ENCODE data around the gene SLFN5. TPM values are rescaled to one million over a fixed set of nuclear protein-coding genes. Genes with fewer than 3 reads are reported as not detected.
"Not testable (repeated sequence)": the region's sequence is repeated elsewhere in the genome, so short reads cannot be mapped to it uniquely, and the experiment has no call there.

SLFN5 gene
- total RNA-seq, 6 experiments from 2014 or later, result 55.2 to 64.0 (median 56.1) TPM

GRCh38 chr17:35224436-35224835, 18.4 kb upstream of the SLFN5 start:
- no peak for TF ChIP-seq CTCF (IDR thresholded peaks at IDR 0.05)
- no peak for DNase-seq
- Mint-ChIP-seq H3K27me3 (ENCODE audit: insufficient read depth) (peaks cover 11% of the 10 kb centered on the region; the same call in 1 of the 2 replicates), H3K9me3 (peaks cover 5% of the 10 kb centered on the region), H3K4me1 (ENCODE audit: low read depth) (no peaks in the 10 kb centered on the region), H3K4me3 (no peak overlapping the region), H3K36me3 (ENCODE audit: low read depth) (no peaks in the 10 kb centered on the region), H3K27ac (no peak overlapping the region)

- Mint-ChIP-seq H3K27me3 (ENCODE audit: insufficient read depth) (peaks cover 14% of the 10 kb centered on the region), H3K4me3 (no peak overlapping the region), H3K4me1 (ENCODE audit: low read depth) (no peaks in the 10 kb centered on the region), H3K27ac (no peak overlapping the region), H3K9me3 (peaks cover 4% of the 10 kb centered on the region), H3K36me3 (ENCODE audit: low read depth) (no peaks in the 10 kb centered on the region)
- no peak for TF ChIP-seq CTCF (IDR thresholded peaks at IDR 0.05)
- DNase-seq, result no peak
These were observed 15.3 kb upstream of the SLFN5 start for GRCh38 chr17:35227546-35227945.

- H3K36me3 Mint-ChIP-seq (ENCODE audit: low read depth), result no peaks in the 10 kb centered on the region
- no peak for TF ChIP-seq CTCF (IDR thresholded peaks at IDR 0.05)
- H3K4me3 Mint-ChIP-seq, result no peak overlapping the region
- no peaks in the 10 kb centered on the region for H3K9me3 Mint-ChIP-seq
- no peak overlapping the region for H3K27ac Mint-ChIP-seq
- DNase-seq, result no peak
- no peaks in the 10 kb centered on the region for H3K4me1 Mint-ChIP-seq (ENCODE audit: low read depth)
- peaks cover 14% of the 10 kb centered on the region for H3K27me3 Mint-ChIP-seq (ENCODE audit: insufficient read depth)
These were observed 13.2 kb upstream of the SLFN5 start for GRCh38 chr17:35229638-35230037.

- DNase-seq; H3K27ac Mint-ChIP-seq; H3K36me3 Mint-ChIP-seq (ENCODE audit: low read depth); H3K9me3 Mint-ChIP-seq; H3K4me3 Mint-ChIP-seq: not testable (repeated sequence)
- H3K27me3 Mint-ChIP-seq (ENCODE audit: insufficient read depth), result peaks cover 11% of the 10 kb centered on the region
- peaks cover 12% of the 10 kb centered on the region for H3K4me1 Mint-ChIP-seq (ENCODE audit: low read depth)
These were observed 8.6 kb upstream of the SLFN5 start for GRCh38 chr17:35234315-35234714.

GRCh38 chr17:35235289-35235688, 7.6 kb upstream of the SLFN5 start:
- Mint-ChIP-seq H3K4me3 (no peak overlapping the region), H3K27ac (no peak overlapping the region), H3K36me3 (ENCODE audit: low read depth) (no peaks in the 10 kb centered on the region), H3K4me1 (ENCODE audit: low read depth) (peaks cover 21% of the 10 kb centered on the region), H3K9me3 (no peaks in the 10 kb centered on the region), H3K27me3 (ENCODE audit: insufficient read depth) (peaks cover 11% of the 10 kb centered on the region)
- no peak for DNase-seq
- no peak for TF ChIP-seq CTCF (IDR thresholded peaks at IDR 0.05)

GRCh38 chr17:35235917-35236316, 7.0 kb upstream of the SLFN5 start:
- Mint-ChIP-seq H3K36me3 (ENCODE audit: low read depth) (no peaks in the 10 kb centered on the region), H3K9me3 (no peaks in the 10 kb centered on the region), H3K4me3 (no peak overlapping the region), H3K27ac (no peak overlapping the region), H3K27me3 (ENCODE audit: insufficient read depth) (peaks cover 11% of the 10 kb centered on the region), H3K4me1 (ENCODE audit: low read depth) (peaks cover 22% of the 10 kb centered on the region)
- no peak for DNase-seq
- TF ChIP-seq CTCF (IDR thresholded peaks at IDR 0.05), result no peak

Measured in HFFc6 (cell line).